ENCODE measurements around the gene CCDC148.

GRCh38 chr2:158300394-158300793, 156.2 kb downstream of the CCDC148 start:
- TF ChIP-seq CTCF (IDR thresholded peaks at IDR 0.05; ENCODE audit: low read depth, low read length, missing input control) (no peak), ATF3 (IDR thresholded peaks at IDR 0.05) (no peak), GABPA (IDR thresholded peaks at IDR 0.05 in 1 of 2, conservative IDR thresholded peaks at IDR 0.05 in 1 of 2) (no peak), HNF4G (IDR thresholded peaks at IDR 0.05) (no peak), JUND (IDR thresholded peaks at IDR 0.05) (no peak), EGR1 (IDR thresholded peaks at IDR 0.05; ENCODE audit: low read depth in 2 of 2) (no peak)
